ENCODE data around the gene KAZN. TPM values are rescaled to one million over a fixed set of nuclear protein-coding genes. Genes with fewer than 3 reads are reported as not detected.

Gene KAZN
- total RNA-seq, 1 donor, result 3.9 TPM

GRCh38 chr1:14800014-14800413, 201.5 kb downstream of the KAZN start:
- TF ChIP-seq CTCF (IDR thresholded peaks at IDR 0.05; ENCODE audit: insufficient read depth, low read length), result no peak
- DNase-seq (ENCODE audit: low read depth), result no peak
- no peak overlapping the region for H3K4me3 ChIP-seq (ENCODE audit: low read depth, low read length)

GRCh38 chr1:14800500-14801076, 202.1 kb downstream of the KAZN start:
- no peak overlapping the region for H3K4me3 ChIP-seq (ENCODE audit: low read depth, low read length)
- no peak for TF ChIP-seq CTCF (IDR thresholded peaks at IDR 0.05; ENCODE audit: insufficient read depth, low read length)
- no peak for DNase-seq (ENCODE audit: low read depth)

GRCh38 chr1:14803002-14803789, 204.7 kb downstream of the KAZN start:
- TF ChIP-seq CTCF (IDR thresholded peaks at IDR 0.05; ENCODE audit: insufficient read depth, low read length), result no peak
- DNase-seq (ENCODE audit: low read depth), result no peak
- no peak overlapping the region for H3K4me3 ChIP-seq (ENCODE audit: low read depth, low read length)

- TF ChIP-seq CTCF (IDR thresholded peaks at IDR 0.05; ENCODE audit: insufficient read depth, low read length), result no peak
- no peak overlapping the region for H3K4me3 ChIP-seq (ENCODE audit: low read depth, low read length)
Measured at GRCh38 chr1:14804626-14805025, 206.1 kb downstream of the KAZN start.

GRCh38 chr1:14806772-14807171, 208.3 kb downstream of the KAZN start:
- DNase-seq (ENCODE audit: low read depth), result no peak
- no peak overlapping the region for H3K4me3 ChIP-seq (ENCODE audit: low read depth, low read length)
- TF ChIP-seq CTCF (IDR thresholded peaks at IDR 0.05; ENCODE audit: insufficient read depth, low read length), result no peak

More at GRCh38 chr1:14804626-14805025, 206.1 kb downstream of the KAZN start:
- no peak for DNase-seq (ENCODE audit: low read depth)

GRCh38 chr1:14808768-14809167, 210.3 kb downstream of the KAZN start:
- DNase-seq (ENCODE audit: low read depth), result no peak
- H3K4me3 ChIP-seq (ENCODE audit: low read depth, low read length), result no peak overlapping the region
- TF ChIP-seq CTCF (IDR thresholded peaks at IDR 0.05; ENCODE audit: insufficient read depth, low read length), result no peak

All from fibroblast of the aortic adventitia (primary cell).